ENCODE measurements around the gene LSM3. TPM values are rescaled to one million over a fixed set of nuclear protein-coding genes. Genes with fewer than 3 reads are reported as not detected.
A peak's percentile ranks its signal among the peaks of the same experiment; 100 is the strongest.

The LSM3 gene
- 8.8 TPM for total RNA-seq
- long read RNA-seq, transcript LSM3-201 (4 exons, 3,815 nt): major isoform, 16 of 19 reads
- long read RNA-seq, partial matches to known transcripts: 0 of 19 reads
- long read RNA-seq, other reads (novel, unspliced or antisense): 3 of 19 reads

- H3K27me3 ChIP-seq: no peaks in the 10 kb centered on the region
- H3K9me3 ChIP-seq: no peaks in the 10 kb centered on the region
- peak; percentile 100 for ATAC-seq
- H3K27ac ChIP-seq: peak within 1 kb of the TSS; percentile 98
- peak within 1 kb of the TSS; percentile 65 for H3K4me3 ChIP-seq
- DNase-seq: peak; percentile 98
- TF ChIP-seq CTCF (IDR thresholded peaks at IDR 0.05): no peak
- peaks cover 30% of the 10 kb centered on the region for H3K4me1 ChIP-seq
- intact Hi-C loops (cut with DNase I): no loop called here
- H3K36me3 ChIP-seq: peaks cover 21% of the 10 kb centered on the region
These were observed at the start of gene LSM3, which contains the start of gene XPC for GRCh38 chr3:14178247-14179113. Gene LSM3 (plus strand): TSS chr3:14178817. CDS start chr3:14178861, 44 bp downstream. Gene XPC (minus strand): TSS chr3:14178601. CDS start chr3:14178568, 33 bp downstream.

- TF ChIP-seq CTCF (IDR thresholded peaks at IDR 0.05): no peak
- intact Hi-C loops (cut with DNase I): loop anchor here (10.0 kb wide), 1 partner anchor 234 kb away; no protein-coding TSS in a partner anchor
- H3K4me1 ChIP-seq: peaks cover 18% of the 10 kb centered on the region
- no peak overlapping the region for H3K27ac ChIP-seq
- H3K9me3 ChIP-seq: no peaks in the 10 kb centered on the region
- ATAC-seq: no peak
- H3K27me3 ChIP-seq: no peaks in the 10 kb centered on the region
- no peak for DNase-seq
- no peak overlapping the region for H3K4me3 ChIP-seq
- peaks cover 51% of the 10 kb centered on the region for H3K36me3 ChIP-seq
These were observed 49.3 kb upstream of the LSM3 start for GRCh38 chr3:14129296-14129695.

- H3K4me1 ChIP-seq: peaks cover 18% of the 10 kb centered on the region
- DNase-seq (no peak), ATAC-seq (no peak)
- peaks cover 60% of the 10 kb centered on the region for H3K36me3 ChIP-seq
- no peaks in the 10 kb centered on the region for H3K27me3 ChIP-seq
- no peaks in the 10 kb centered on the region for H3K9me3 ChIP-seq
- intact Hi-C loops (cut with DNase I): no loop called here
- H3K4me3 ChIP-seq: no peak overlapping the region
- H3K27ac ChIP-seq: no peak overlapping the region
- no peak for TF ChIP-seq CTCF (IDR thresholded peaks at IDR 0.05)
These were observed 48.4 kb upstream of the LSM3 start for GRCh38 chr3:14130230-14130629.

- no peak overlapping the region for H3K27ac ChIP-seq
- DNase-seq: no peak
- H3K27me3 ChIP-seq: no peaks in the 10 kb centered on the region
- H3K9me3 ChIP-seq: no peaks in the 10 kb centered on the region
- no peak for TF ChIP-seq CTCF (IDR thresholded peaks at IDR 0.05)
- ATAC-seq: no peak
- intact Hi-C loops (cut with DNase I): no loop called here
- H3K36me3 ChIP-seq: peaks cover 65% of the 10 kb centered on the region
- no peak overlapping the region for H3K4me3 ChIP-seq
- peaks cover 18% of the 10 kb centered on the region for H3K4me1 ChIP-seq
These were observed 47.9 kb upstream of the LSM3 start for GRCh38 chr3:14130707-14131106.

- peaks cover 13% of the 10 kb centered on the region for H3K4me1 ChIP-seq
- H3K36me3 ChIP-seq: peaks cover 69% of the 10 kb centered on the region
- DNase-seq (no peak), ATAC-seq (no peak)
- no peaks in the 10 kb centered on the region for H3K9me3 ChIP-seq
- no peak overlapping the region for H3K4me3 ChIP-seq
- no peak for TF ChIP-seq CTCF (IDR thresholded peaks at IDR 0.05)
- H3K27ac ChIP-seq: no peak overlapping the region
- intact Hi-C loops (cut with DNase I): no loop called here
- H3K27me3 ChIP-seq: no peaks in the 10 kb centered on the region
These were observed 47.5 kb upstream of the LSM3 start for GRCh38 chr3:14131134-14131533.

Measured in upper lobe of right lung (tissue), 1 donor.